ENCODE data around the gene GNAT3.

DNA sequence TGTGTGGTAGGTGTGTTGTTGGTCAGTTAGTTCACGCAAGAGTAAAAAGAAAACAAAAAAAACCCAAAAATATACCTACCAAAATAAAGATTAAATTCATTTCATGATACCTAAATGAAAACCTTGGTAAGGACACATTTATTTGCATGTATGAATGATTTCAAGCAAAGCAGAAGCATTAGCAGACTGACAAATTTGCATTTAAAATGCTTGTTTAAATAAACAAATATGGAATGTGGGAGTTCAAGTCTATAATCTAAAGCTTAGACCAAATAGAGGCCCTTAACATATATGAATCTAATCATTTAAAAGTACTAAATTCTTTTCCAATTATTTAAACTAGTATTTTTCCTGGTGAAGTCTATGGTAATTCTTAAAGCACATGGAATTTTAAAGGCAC lies 35.8 kb downstream of the GNAT3 start:
- no peak for TF ChIP-seq POLR2A (IDR thresholded peaks at IDR 0.05; ENCODE audit: low read length)
- no peak for TF ChIP-seq GATA1 (IDR thresholded peaks at IDR 0.05; ENCODE audit: low read depth, low read length)
